ENCODE results near the gene NEK9. TPM values are rescaled to one million over a fixed set of nuclear protein-coding genes. Genes with fewer than 3 reads are reported as not detected.
A peak's percentile ranks its signal among the peaks of the same experiment; 100 is the strongest.
"Not testable (repeated sequence)": the region's sequence is repeated elsewhere in the genome, so short reads cannot be mapped to it uniquely, and the experiment has no call there.

Gene NEK9
- total RNA-seq, 1 donor = 71.1 TPM

DNA sequence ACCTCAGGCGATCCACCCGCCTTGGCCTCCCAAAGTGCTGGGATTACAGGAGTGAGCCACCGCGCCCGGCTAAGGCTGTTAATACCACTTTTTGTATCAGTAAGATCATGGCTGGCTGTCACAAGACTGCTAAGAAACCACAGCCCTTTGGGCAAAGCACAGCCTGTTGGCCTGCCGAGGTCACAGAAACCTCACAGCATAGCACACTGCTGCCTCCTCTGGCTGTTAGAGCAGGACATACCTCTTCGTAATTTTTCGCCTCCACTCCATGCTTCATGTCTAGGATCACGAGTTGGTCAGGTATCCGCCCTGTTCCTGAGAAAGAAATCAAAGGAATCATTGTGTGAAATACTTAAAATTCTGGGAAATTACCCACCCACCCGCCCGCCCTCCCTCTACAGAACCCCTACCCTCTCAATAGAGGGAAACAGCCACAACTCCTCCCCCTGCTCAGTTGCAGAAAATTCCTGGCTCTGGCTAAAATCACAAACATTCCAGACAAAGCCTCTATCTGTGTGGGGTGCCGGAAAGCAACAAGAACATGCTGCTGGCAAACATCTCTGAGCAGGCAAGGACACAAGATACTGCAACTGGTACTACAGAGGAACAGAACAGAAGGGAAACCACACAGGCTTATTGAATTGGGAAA is 20.7 kb upstream of the NEK9 start:
- peak in 2 of 3 donors; percentile 78 to 88 for DNase-seq (ENCODE audit: low read depth in 2 of 3, low spot score in 2 of 3)

DNA sequence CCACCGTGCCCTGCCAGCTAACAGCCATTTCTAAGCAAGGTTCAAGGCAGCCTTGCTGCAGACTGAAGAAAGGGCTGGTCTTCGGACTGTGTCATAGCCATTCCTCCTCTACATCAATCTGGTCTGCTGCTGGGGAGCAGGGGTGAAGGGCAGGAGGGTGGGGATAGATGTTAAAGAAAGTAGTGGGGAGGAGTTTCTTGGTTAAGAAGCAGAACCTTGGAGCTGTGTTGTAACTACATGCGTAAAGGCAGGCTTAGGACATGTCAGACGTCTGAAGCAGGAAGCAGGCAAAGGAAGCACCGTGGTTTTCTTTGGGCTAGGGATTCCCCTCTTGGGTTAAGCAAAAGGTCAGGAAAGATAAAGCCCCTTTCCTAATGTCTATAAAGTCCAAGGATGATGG is 18.1 kb upstream of the NEK9 start:
- DNase-seq (ENCODE audit: low read depth in 2 of 3, low spot score in 2 of 3) = peak in 2 of 3 donors; percentile 39 to 49

DNA sequence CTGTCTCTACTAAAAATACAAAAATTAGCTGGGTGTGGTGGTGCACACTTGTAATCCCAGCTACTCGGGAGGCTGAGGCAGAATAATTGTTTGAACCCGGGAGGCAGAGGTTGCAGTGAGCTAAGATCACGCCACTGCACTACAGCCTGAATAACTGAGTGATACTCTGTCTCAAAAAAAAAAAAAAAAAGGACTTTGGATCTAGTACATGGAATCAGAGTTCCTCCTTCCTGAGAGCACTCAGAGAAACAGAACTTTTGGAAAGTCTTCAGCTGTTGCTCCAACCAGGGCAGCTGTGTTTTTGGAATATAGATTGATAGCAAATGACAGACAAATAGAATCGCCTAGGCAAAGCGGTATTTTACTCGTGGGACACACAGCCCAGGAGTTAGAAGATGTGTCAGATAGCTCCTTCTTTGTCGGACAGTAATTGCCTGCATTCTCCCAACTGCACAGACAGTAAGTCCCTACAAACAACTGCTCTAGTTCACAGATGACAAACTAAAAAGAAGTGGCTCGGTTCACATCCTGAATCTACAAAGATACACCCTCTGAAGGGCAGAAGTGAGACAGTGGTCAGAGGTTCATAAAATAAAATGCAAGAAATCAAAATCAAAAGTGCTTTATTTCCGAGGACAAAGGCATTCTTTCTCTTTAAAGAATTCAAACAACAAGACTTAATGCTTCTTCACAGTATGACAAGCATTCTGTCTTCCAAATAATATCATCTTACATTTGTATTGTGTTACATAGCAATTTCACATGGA is 17.1 kb upstream of the NEK9 start:
- no peak for DNase-seq (ENCODE audit: low read depth in 2 of 3, low spot score in 2 of 3)

- no peak for DNase-seq (ENCODE audit: low read depth in 2 of 3, low spot score in 2 of 3)
These were observed 15.6 kb upstream of the NEK9 start for GRCh38 chr14:75142494-75142893.

GRCh38 chr14:75141967-75142366 is 15.1 kb upstream of the NEK9 start:
- DNase-seq (ENCODE audit: low read depth in 2 of 3, low spot score in 2 of 3) = peak in 2 of 3 donors; percentile 39 to 57

- no peak for DNase-seq (ENCODE audit: low read depth in 2 of 3, low spot score in 2 of 3)
These were observed 14.2 kb upstream of the NEK9 start for GRCh38 chr14:75141062-75141461.

GRCh38 chr14:75140620-75141019 is 13.8 kb upstream of the NEK9 start:
- DNase-seq (ENCODE audit: low read depth in 2 of 3, low spot score in 2 of 3) = no peak

- DNase-seq (ENCODE audit: low read depth in 2 of 3, low spot score in 2 of 3) = no peak
These were observed 12.3 kb upstream of the NEK9 start for GRCh38 chr14:75139185-75139584.

DNA sequence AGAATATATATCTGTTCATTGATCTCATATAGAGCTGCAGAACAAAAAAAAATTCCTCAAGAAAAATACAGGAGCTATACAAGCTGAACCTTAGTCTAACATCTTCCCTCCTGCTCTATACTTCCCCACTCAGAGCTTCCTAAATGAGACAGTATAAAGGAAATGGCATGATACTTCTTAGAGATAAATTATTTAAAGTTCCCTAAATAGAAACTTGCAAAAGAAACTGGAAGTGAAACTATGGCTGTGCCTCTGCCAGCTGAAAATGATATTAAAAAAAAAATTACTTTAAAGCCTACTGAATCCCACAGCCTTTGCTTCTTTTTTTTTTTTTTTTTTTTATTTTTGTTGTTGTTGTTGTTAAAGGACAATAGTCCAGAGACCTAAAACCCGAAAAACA is 11.6 kb upstream of the NEK9 start:
- DNase-seq (ENCODE audit: low read depth in 2 of 3, low spot score in 2 of 3) = peak in 2 of 3 donors; percentile 31 to 51

DNA sequence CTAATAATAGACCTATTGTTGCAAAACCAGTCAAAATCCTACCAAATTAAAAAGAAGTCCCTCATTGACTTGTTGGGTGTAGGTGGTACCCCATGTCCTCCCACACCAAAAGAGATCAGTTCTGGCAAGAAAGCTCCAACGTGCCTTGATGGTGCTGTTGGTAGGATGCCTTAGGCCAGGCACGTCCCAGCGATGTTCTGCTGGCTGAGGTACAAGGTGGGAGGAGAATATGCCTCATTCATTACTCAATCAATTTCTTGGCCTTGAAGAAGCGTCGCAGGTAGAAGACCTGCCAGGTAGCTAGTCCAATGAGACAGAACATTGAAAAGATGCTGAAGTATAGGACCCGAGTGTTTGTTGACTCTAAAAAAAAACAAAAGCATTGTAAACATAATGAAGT is 7.8 kb upstream of the NEK9 start:
- no peak for DNase-seq (ENCODE audit: low read depth in 2 of 3, low spot score in 2 of 3)

DNA sequence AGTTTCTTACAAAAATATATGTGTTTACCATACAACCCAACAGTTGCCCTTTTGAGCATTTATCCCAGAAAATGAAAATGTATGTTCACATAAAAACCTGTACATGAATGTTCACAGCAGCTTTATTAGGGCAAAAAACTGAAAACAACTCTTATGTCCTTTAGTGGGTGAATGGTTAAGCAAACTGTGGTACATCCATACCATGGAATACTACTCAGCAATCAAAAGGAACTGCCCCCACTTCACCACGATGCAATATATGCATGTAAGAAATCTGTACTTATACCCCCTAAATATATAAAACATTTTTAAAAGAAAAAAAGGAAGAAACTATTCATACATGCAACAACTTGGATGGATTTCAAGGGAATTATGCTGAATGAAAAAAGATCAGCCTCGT is 6.7 kb upstream of the NEK9 start:
- no peak for DNase-seq (ENCODE audit: low read depth in 2 of 3, low spot score in 2 of 3)

GRCh38 chr14:75132382-75133086 is 5.7 kb upstream of the NEK9 start:
- DNase-seq (ENCODE audit: low read depth in 2 of 3, low spot score in 2 of 3) = peak; percentile 47 to 83 (median 66)

- DNase-seq (ENCODE audit: low read depth in 2 of 3, low spot score in 2 of 3) = no peak
These were observed 1.7 kb upstream of the NEK9 start for GRCh38 chr14:75128596-75128990.

- no peak for DNase-seq (ENCODE audit: low read depth in 2 of 3, low spot score in 2 of 3)
These were observed 1.2 kb upstream of the NEK9 start for GRCh38 chr14:75127903-75128595.

- not testable (repeated sequence) for DNase-seq (ENCODE audit: low read depth in 2 of 3, low spot score in 2 of 3)
These were observed 599 bp upstream of the NEK9 start for GRCh38 chr14:75127474-75127820.

GRCh38 chr14:75126121-75126544 is 715 bp downstream of the NEK9 start:
- peak in 1 of 3 donors; percentile 28 for DNase-seq (ENCODE audit: low read depth in 2 of 3, low spot score in 2 of 3)

GRCh38 chr14:75125617-75126016 is 1.2 kb downstream of the NEK9 start:
- no peak for DNase-seq (ENCODE audit: low read depth in 2 of 3, low spot score in 2 of 3)

DNA sequence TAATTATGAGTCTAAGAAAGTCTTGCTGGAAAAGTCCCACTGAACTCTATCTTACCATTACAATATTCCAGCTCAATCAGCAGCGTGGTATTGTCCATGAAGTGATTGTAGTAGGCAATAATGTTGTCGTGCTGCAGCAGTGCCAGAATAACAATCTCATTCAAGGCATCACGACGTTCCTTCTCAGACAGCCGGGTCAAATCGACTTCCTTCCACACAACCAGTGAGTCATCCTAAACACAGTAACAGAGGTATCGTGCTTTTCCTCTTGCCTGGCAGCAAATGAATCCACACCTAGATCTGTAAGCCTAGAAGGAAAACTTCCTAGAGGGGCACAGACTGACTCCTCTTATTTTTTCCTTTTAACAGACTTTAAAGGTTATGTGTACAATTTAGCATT is 2.9 kb downstream of the NEK9 start:
- DNase-seq (ENCODE audit: low read depth in 2 of 3, low spot score in 2 of 3) = peak in 2 of 3 donors; percentile 54 to 73

DNA sequence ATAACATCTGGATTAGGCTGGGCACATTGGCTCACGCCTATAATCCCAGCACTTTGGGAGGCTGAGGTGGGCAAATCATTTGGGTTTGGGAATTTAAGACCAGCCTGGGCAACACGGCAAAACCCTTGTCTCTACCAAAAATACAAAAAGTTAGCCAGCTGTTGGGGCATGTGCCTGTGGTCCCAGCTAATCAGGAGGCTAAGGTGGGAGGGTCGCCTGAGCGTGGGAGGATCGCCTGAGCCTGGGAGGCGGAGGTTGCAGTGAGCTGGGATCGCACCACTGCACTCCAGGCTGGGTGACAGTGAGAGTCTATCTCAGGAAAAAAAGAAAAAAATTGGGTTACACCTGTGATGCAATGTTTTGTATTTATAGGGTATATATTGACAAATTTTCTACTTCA is 5.3 kb downstream of the NEK9 start:
- DNase-seq (ENCODE audit: low read depth in 2 of 3, low spot score in 2 of 3) = no peak

DNA sequence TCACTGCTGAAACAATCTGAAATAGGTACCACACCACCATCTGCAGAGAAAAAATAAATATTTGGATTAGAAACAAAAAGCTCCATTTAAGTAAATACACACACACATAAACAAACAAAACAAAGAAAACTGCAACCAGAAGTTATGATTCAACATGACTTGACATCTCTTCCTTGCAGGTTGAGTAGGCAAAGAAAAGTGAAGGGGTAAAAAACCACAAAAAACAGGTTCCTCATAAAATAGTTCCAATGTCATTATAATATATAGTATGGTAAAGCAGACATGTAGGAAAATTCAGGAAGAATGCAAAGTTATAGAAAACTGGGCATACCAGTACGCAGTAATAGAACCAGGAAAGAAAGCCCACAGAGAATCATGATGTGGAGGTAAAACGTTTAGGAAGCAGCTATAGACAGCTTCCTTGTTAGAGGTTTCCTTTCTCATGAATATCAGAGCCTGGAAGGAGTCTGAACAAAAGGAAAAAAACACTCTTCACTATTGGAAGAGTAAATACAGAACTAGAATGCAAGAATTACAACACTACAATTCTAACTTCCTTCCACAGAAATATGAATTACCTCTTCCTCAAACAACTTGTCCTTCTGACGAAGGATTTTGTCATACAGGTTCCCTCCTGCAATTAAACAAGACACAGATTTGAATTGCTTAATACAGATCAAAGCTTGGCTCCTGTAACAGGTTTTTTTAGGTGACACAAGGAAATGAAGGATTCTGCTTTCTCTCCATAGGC is 6.1 kb downstream of the NEK9 start:
- peak in 1 of 3 donors; percentile 21 for DNase-seq (ENCODE audit: low read depth in 2 of 3, low spot score in 2 of 3)
